ENCODE measurements around the gene PLSCR5. TPM values are rescaled to one million over a fixed set of nuclear protein-coding genes. Genes with fewer than 3 reads are reported as not detected.

The PLSCR5 gene
- total and polyA plus RNA-seq, 2 experiments from 2014 or later, result not detected

DNA sequence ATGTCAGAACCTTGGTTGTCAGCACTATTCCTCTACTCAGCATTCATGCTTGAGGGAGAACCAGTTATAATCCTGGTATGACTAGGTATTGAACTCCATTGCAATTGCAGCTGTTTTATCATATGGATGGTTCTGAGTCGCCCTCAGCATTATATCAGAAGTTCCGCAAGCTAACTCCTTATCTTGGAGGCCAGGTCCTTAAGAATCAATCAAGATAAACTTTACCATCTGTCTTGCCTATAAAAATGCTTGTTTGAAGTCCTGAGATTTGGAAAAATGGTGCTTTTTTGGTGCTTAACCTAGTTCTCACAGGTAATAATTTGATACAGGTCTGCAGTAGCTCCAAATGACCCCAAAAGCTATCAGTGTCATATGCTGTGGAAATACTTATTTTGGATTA is 44.5 kb downstream of the PLSCR5 start:
- TF ChIP-seq ZNF331 (CRISPR knock-in tag; IDR thresholded peaks at IDR 0.05; ENCODE audit: low read depth) (no peak), NANOG (IDR thresholded peaks at IDR 0.05; ENCODE audit: borderline replicate concordance) (no peak), JUNB (IDR thresholded peaks at IDR 0.05; ENCODE audit: unreplicated experiment) (no peak), ZNF114 (CRISPR knock-in tag; IDR thresholded peaks at IDR 0.05) (no peak), EZH2 (IDR thresholded peaks at IDR 0.05; ENCODE audit: low read depth, unreplicated experiment) (no peak), STAT1 (IDR thresholded peaks at IDR 0.05; ENCODE audit: unreplicated experiment) (no peak), CREB1 (CRISPR knock-in tag; IDR thresholded peaks at IDR 0.05; ENCODE audit: low read depth) (no peak), EZH2phosphoT487 (IDR thresholded peaks at IDR 0.05; ENCODE audit: unreplicated experiment) (no peak), POLR2AphosphoS5 (IDR thresholded peaks at IDR 0.05; ENCODE audit: low read depth) (no peak)
- TF ChIP-seq, protein P1, sequence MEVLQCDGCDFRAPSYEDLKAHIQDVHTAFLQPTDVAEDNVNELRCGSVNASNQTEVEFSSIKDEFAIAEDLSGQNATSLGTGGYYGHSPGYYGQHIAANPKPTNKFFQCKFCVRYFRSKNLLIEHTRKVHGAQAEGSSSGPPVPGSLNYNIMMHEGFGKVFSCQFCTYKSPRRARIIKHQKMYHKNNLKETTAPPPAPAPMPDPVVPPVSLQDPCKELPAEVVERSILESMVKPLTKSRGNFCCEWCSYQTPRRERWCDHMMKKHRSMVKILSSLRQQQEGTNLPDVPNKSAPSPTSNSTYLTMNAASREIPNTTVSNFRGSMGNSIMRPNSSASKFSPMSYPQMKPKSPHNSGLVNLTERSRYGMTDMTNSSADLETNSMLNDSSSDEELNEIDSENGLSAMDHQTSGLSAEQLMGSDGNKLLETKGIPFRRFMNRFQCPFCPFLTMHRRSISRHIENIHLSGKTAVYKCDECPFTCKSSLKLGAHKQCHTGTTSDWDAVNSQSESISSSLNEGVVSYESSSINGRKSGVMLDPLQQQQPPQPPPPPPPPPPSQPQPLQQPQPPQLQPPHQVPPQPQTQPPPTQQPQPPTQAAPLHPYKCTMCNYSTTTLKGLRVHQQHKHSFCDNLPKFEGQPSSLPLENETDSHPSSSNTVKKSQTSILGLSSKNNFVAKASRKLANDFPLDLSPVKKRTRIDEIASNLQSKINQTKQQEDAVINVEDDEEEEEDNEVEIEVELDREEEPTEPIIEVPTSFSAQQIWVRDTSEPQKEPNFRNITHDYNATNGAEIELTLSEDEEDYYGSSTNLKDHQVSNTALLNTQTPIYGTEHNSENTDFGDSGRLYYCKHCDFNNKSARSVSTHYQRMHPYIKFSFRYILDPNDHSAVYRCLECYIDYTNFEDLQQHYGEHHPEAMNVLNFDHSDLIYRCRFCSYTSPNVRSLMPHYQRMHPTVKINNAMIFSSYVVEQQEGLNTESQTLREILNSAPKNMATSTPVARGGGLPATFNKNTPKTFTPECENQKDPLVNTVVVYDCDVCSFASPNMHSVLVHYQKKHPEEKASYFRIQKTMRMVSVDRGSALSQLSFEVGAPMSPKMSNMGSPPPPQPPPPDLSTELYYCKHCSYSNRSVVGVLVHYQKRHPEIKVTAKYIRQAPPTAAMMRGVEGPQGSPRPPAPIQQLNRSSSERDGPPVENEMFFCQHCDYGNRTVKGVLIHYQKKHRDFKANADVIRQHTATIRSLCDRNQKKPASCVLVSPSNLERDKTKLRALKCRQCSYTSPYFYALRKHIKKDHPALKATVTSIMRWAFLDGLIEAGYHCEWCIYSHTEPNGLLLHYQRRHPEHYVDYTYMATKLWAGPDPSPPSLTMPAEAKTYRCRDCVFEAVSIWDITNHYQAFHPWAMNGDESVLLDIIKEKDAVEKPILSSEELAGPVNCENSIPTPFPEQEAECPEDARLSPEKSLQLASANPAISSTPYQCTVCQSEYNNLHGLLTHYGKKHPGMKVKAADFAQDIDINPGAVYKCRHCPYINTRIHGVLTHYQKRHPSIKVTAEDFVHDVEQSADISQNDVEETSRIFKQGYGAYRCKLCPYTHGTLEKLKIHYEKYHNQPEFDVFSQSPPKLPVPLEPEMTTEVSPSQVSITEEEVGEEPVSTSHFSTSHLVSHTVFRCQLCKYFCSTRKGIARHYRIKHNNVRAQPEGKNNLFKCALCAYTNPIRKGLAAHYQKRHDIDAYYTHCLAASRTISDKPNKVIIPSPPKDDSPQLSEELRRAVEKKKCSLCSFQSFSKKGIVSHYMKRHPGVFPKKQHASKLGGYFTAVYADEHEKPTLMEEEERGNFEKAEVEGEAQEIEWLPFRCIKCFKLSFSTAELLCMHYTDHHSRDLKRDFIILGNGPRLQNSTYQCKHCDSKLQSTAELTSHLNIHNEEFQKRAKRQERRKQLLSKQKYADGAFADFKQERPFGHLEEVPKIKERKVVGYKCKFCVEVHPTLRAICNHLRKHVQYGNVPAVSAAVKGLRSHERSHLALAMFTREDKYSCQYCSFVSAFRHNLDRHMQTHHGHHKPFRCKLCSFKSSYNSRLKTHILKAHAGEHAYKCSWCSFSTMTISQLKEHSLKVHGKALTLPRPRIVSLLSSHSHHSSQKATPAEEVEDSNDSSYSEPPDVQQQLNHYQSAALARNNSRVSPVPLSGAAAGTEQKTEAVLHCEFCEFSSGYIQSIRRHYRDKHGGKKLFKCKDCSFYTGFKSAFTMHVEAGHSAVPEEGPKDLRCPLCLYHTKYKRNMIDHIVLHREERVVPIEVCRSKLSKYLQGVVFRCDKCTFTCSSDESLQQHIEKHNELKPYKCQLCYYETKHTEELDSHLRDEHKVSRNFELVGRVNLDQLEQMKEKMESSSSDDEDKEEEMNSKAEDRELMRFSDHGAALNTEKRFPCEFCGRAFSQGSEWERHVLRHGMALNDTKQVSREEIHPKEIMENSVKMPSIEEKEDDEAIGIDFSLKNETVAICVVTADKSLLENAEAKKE (CRISPR knock-in tag; IDR thresholded peaks at IDR 0.05), result no peak
- TF ChIP-seq, protein P2, sequence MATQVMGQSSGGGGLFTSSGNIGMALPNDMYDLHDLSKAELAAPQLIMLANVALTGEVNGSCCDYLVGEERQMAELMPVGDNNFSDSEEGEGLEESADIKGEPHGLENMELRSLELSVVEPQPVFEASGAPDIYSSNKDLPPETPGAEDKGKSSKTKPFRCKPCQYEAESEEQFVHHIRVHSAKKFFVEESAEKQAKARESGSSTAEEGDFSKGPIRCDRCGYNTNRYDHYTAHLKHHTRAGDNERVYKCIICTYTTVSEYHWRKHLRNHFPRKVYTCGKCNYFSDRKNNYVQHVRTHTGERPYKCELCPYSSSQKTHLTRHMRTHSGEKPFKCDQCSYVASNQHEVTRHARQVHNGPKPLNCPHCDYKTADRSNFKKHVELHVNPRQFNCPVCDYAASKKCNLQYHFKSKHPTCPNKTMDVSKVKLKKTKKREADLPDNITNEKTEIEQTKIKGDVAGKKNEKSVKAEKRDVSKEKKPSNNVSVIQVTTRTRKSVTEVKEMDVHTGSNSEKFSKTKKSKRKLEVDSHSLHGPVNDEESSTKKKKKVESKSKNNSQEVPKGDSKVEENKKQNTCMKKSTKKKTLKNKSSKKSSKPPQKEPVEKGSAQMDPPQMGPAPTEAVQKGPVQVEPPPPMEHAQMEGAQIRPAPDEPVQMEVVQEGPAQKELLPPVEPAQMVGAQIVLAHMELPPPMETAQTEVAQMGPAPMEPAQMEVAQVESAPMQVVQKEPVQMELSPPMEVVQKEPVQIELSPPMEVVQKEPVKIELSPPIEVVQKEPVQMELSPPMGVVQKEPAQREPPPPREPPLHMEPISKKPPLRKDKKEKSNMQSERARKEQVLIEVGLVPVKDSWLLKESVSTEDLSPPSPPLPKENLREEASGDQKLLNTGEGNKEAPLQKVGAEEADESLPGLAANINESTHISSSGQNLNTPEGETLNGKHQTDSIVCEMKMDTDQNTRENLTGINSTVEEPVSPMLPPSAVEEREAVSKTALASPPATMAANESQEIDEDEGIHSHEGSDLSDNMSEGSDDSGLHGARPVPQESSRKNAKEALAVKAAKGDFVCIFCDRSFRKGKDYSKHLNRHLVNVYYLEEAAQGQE (IDR thresholded peaks at IDR 0.05; ENCODE audit: unreplicated experiment), result no peak
- TF ChIP-seq, protein P3, sequence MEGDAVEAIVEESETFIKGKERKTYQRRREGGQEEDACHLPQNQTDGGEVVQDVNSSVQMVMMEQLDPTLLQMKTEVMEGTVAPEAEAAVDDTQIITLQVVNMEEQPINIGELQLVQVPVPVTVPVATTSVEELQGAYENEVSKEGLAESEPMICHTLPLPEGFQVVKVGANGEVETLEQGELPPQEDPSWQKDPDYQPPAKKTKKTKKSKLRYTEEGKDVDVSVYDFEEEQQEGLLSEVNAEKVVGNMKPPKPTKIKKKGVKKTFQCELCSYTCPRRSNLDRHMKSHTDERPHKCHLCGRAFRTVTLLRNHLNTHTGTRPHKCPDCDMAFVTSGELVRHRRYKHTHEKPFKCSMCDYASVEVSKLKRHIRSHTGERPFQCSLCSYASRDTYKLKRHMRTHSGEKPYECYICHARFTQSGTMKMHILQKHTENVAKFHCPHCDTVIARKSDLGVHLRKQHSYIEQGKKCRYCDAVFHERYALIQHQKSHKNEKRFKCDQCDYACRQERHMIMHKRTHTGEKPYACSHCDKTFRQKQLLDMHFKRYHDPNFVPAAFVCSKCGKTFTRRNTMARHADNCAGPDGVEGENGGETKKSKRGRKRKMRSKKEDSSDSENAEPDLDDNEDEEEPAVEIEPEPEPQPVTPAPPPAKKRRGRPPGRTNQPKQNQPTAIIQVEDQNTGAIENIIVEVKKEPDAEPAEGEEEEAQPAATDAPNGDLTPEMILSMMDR (conservative IDR thresholded peaks at IDR 0.05; ENCODE audit: low read depth in 2 of 2), result no peak
- TF ChIP-seq, protein P4, sequence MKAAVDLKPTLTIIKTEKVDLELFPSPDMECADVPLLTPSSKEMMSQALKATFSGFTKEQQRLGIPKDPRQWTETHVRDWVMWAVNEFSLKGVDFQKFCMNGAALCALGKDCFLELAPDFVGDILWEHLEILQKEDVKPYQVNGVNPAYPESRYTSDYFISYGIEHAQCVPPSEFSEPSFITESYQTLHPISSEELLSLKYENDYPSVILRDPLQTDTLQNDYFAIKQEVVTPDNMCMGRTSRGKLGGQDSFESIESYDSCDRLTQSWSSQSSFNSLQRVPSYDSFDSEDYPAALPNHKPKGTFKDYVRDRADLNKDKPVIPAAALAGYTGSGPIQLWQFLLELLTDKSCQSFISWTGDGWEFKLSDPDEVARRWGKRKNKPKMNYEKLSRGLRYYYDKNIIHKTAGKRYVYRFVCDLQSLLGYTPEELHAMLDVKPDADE (IDR thresholded peaks at IDR 0.05), result no peak
- H3K79me2 ChIP-seq (replicated peaks; ENCODE audit: insufficient read depth), result no peaks in the 10 kb centered on the region
- H3K27ac ChIP-seq (ENCODE audit: low read depth), result no peak overlapping the region
- H3K4me1 ChIP-seq (ENCODE audit: insufficient read depth), result no peaks in the 10 kb centered on the region
- no peaks in the 10 kb centered on the region for H3K4me1 Mint-ChIP-seq
- no peak for ATAC-seq
- no peak for DNase-seq (ENCODE audit: low spot score)
- H3K27me3 ChIP-seq (ENCODE audit: insufficient read depth), result no peaks in the 10 kb centered on the region
- peaks cover 18% of the 10 kb centered on the region; the same call in 1 of the 2 replicates for H3K9me2 ChIP-seq (ENCODE audit: insufficient read depth)
- H3K36me3 Mint-ChIP-seq (ENCODE audit: low read depth), result peaks cover 9% of the 10 kb centered on the region; the same call in 2 of the 3 replicates
- H3F3A ChIP-seq (replicated peaks; ENCODE audit: low read depth), result no peaks in the 10 kb centered on the region
- H3K27me3 Mint-ChIP-seq (ENCODE audit: insufficient read depth, low read depth, poor library complexity), result peaks cover 8% of the 10 kb centered on the region
- peaks cover 12% of the 10 kb centered on the region; the same call in 2 of the 3 replicates for H3K9me3 Mint-ChIP-seq
- H3K4me3 Mint-ChIP-seq, result no peak overlapping the region
- no peak overlapping the region for H2AFZ ChIP-seq
- peaks cover 6% of the 10 kb centered on the region; the same call in 1 of the 2 replicates for H3K36me3 ChIP-seq (ENCODE audit: insufficient read depth)
- H4K20me1 ChIP-seq (replicated peaks; ENCODE audit: insufficient read depth), result no peaks in the 10 kb centered on the region
- no peak overlapping the region for H3K27ac Mint-ChIP-seq
- H3K4me3 ChIP-seq, result no peak overlapping the region
- H3K4me2 ChIP-seq, result no peak overlapping the region

All from GM23338 (cell line).